HG02588 (cell line): Measurements from ENCODE around the gene EIPR1.

Experiments
- ATAC-seq: cut with Tn5 transposase; IDR thresholded peaks from one replicate; pipeline ENCODE4 v1.9.1; 2021; ENCODE audit warnings: mild to moderate bottlenecking, moderate library complexity; ENCODE audit not compliant: unreplicated experiment

The EIPR1 gene

DNA sequence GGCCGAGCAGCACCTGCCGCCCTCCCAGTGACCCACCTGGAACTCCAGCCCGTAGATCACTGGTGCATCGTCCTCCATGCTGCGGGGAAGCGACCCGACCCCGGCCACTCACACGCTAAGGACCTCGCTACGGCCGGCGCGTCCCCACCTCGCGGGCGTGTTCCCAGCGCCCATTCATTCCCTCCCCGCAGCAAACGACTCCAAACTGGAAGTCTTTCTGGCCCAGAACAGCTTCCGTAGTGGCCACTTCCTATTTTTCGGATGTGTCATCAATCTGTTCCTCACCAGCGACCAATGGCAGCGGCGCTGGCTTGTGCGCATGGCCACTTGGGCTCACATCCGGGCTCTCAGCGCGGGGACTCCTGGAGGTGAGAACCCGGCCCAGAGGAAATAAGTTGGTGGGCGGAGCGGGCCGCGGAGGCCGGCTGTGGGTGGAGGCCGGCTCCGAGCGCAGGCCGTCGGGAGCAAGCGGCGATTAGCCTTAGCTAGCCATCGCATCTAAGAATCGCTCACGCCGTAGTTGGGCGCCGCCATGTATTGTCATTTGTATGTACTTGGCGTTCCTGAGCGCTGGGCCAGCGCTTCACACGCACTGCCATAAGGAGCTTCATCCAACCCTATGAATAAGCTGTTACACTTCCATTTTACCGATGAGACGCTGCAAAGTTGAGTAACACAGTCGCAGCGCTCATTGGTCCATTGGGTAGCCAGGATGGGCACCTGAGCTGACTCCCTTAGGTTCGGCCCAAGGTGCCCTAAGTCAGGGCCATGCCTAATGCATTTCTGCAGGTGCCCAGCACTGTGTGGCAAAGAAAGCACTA is at the start of gene EIPR1:
Gene EIPR1, minus strand, starts transcription at position 207 of the 821 bp plus-strand sequence. Its CDS starts 129 bp downstream, at position 78.
- peak; percentile 78 for ATAC-seq

DNA sequence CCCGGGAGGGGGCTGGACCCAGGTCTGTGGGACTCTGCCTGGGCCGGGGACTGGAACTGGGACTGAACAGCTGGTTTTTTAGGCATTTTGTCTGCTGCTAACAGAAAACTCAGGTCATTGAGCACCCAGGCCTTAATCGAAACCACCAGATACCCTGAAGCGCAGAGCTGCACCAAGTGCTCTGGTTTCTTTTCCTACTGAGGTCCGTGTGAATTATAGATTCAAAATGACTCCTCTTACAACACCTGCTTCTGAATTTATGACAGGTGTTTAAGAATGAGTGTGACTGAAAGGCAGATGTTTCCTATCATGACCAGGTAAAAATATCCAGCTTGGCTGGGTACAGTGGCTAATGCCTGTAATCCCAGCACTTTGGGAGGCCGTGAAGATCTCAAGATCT is 49.7 kb upstream of the EIPR1 start:
- ATAC-seq = peak; percentile 35

DNA sequence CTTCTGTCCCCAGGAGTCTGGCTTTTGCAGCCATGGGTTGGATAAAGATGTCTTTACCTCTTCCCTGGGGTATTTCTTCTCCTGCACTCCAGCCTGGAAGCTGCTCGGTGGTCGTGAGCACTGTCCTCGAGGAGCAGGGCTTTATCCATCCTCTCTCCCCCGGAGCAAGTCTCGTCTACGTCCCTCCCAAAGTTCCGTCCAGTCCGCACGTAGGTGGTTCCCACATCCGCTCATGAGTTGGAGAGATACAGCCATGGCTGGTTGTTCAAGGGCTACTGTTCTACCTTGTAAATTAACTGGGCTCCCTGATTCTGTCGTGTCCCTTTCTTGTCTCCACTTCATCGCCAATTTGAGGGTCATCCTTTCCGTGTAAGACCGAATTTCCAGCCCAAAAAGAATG is 49.0 kb upstream of the EIPR1 start:
- ATAC-seq = no peak

DNA sequence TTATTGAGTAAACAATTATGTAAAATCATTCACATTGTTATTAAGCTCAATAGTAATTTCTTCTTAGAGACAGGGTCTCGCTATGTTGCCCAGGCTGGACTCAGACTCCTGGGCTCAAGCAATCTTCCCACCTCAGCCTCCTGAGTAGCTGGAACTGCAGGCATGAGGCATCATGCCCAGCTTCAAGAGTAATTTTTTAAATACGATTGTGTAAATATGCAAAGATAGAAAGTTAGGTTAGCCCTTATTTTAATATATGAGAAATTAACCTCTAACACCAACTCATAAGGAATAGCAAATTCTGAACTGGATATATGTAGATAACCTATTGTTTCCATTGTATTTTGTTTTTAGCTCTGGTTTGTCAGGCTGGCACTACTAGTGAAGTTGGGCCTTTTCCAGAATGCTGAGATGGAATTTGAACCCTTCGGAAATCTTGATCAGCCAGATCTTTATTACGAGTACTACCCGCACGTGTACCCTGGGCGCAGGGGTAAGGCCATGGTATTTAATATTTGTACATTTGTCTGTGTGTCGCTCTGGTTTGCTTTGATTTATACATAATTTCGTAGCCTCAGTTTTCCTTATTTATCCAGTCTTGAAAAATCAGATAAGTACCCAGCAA is 46.7 kb upstream of the EIPR1 start:
- no peak for ATAC-seq

DNA sequence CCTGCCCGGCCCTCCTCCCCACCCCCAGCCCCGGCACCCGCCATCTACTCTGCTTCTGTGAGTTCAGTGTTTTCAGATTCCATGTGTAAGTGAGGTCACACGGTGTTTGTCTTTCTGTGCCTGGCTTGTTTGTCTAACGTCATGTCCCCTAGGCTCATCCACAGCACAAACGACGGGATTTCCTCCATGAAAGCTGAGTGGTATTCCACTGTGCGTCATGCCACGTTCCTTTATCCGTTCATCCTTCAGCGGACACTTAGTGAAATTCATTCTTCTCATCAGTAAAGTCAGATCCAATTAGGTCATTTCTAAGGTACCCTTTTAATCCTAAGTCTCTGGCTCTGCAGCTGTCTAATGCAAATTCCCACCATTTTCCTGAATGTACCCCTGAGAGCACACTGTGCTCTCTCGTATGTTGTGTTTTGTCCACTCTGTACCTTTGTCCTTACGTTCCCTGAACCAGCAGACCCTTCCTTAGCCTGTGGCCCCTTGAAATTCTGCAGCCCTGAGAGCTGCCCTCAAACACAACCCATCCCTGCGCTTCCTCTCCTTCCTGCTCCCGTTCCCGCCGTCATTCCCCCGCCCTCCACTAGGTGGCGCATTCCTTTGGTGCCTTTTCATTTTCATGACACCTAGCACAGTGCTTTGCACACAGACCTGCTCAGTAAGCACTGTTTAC is 46.0 kb upstream of the EIPR1 start:
- ATAC-seq = no peak

DNA sequence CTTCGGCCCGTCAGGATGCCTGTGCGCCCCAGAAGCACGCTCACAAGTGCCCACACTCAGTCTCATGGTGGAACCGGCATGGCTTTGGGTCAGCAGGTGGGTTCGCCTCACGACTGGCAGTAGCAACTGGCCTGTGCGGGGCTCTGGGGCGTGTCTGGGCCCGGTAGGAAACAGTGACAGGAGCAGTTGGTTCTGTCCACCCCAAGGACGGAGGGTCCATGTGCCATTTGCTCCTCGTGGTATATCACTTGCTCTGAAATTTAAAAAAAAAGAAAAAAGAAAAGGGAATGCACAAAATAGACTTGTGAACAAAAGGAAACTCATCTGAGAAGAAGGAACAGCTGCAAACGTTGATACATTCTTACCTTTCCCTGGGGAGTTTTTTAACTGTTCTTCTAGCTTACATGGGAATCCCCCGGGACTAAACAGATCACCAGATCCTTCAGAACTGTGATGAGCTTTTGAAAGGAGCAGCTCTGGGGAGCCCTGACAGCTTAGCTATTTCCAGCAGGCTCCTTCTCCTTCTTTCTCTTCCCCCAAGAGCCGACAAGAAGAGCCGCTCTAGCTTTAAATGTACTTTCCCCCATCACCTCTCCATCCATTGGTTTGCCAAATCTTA is 44.7 kb upstream of the EIPR1 start:
- peak; percentile 55 for ATAC-seq

DNA sequence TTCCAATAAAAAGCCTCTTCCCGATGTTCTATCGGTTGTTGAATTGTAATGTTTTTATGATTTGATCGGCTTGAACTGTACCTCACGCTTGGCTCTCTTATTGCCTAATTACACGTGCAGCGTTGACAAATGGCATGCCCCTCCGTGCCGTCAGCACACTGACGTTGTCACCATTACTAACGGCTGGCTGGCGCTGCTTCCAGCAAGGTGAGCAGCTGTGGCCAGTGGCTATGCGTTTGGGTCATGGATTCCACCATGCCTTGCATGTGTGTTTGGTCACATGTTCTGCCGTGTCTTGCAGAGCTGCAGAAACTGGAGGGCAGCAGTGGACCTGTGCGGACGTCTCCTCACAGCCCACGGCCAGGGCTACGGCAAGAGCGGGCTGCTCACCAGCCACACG is 44.0 kb upstream of the EIPR1 start:
- no peak for ATAC-seq

DNA sequence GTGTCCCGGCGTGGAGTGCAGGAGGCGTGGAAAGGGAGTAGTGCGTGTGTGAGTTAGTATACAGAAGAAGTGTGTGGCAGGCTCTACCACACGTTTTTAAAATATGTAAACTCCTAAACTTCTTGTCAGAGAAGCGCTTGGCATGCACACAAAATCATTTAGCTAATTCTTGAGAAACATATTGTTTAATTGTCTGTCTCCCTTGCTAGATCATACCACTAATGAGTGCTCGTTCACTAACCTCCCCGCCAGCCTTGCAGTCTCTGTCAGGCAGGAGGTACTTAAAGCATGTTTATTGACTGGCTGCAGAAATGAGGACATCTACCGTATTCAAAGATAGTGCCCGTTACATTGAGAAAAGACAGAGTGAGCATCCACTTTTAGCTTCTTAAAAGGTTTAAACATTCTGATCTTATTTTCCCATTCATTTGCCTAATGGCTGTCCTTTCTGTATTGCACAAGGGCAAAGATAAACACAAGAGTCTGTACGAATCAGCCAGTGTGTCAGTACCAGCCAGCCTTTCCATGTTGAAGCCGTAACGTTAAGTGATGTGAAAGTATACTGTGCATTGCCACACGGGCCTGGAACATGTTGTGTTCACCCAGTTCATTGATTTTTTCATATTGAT is 43.3 kb upstream of the EIPR1 start:
- no peak for ATAC-seq

DNA sequence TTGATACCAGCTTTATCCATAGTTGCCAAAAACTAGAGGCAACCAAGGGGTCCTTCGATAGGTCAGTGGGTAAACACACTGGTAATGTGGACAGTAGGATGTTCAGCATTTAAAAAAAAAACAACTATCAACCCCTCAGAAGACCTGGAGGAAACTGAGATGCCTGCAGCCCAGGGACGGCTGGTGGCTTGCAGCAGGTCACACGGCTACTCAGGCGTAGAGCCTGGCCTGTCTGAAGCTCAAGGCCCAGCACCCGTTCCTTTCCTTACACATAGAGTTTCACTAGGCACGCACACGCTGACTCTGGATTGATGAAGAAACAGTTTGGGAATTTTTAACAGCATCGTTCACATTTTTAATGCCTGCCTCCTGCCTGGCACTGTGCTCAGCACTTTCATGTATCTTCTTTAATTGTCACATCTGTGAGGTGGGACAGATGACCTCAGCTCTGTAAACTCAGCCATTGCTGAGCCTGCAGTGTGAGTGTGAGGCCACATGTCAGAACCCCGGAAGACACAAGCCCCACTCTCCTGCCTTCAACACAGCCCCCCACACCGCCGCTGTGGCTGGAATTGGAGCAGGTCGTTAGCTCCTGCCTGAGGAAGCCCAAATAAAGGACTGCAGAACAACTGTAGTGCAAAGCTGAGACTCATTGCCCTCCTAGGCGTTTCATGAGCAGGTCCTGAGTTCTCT is 42.6 kb upstream of the EIPR1 start:
- no peak for ATAC-seq

DNA sequence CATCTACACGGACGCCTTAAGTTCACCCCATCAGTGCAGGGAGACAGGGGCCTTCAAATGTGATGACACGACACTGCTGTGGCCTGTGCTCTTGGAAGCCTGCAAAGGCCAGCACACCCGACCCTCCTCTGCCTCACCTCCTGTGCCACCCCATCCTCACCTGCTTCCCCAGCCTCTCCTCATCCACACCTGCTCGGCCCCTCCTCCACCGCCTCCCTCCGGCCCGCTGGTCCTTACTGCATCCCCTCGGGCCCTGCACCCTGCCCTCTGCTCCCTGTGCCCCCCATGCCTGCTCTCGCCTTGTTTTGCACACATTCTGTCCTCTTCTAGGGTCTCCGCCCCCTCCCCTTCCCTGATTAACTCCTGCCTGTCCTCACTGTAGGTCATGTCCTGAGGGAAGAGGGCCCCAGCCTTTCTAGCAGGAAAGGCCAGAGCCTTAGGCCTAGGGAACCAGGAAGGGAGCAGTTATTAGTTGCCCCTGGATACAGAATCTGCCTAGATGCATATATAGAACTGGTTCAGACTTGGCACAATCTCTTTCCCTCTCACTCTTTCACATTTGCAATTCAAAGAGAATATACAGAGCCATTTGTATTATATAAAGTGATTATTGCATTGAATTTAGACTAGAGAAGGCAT is 41.3 kb upstream of the EIPR1 start:
- ATAC-seq = no peak

DNA sequence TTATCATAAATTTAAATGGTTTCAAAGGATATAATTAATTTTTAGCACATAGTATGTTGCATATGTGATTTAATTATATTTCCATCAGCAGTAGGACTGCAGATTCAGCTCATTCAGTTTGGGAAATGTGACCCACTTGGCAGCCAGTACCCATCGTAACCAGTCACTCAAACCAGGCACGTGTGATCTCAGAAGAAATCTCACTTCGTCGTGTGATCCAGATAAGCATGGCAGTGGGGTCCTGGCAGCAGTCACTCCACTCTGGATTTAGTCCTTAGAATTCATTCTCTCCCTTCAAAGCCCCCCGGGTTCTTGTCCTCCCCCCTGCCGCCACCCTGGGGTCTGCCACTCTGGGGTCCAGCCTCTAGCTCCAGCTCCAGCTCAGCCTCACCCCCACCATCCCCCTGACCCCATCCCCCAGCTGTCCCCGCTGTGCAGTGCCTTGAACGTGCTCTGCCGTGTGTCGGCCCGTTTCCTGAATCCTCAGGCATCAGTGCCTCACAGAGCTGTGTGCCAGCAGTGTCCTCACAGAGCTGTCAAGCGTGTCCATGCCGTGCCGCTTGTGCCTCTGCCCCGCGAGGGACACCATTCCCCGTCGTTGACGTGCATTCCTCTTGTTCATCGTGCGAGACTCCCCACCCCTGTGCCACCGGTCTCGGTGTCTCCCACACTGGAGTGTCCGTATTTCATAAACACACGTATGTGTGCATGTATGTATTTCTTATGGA is 36.7 kb upstream of the EIPR1 start:
- no peak for ATAC-seq

DNA sequence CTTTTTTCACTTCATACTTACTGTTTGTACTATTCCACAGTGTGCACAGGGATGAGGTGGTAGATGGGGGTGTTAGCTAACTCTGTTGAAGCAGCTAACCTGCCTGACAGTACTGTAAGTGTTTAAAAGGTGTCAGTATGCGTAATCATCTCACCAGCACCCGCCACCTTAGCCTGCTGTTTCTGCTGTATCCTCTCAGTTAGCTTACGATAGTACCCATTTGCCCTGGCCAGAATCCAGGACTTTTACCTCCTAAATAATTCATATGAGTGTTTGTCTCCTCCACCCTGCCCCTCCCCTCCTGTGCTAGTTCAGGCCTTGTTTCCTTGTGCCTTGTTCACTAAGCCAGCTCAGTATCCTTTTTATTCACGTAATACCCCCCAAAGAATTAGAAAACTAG is 36.1 kb upstream of the EIPR1 start:
- ATAC-seq = no peak

DNA sequence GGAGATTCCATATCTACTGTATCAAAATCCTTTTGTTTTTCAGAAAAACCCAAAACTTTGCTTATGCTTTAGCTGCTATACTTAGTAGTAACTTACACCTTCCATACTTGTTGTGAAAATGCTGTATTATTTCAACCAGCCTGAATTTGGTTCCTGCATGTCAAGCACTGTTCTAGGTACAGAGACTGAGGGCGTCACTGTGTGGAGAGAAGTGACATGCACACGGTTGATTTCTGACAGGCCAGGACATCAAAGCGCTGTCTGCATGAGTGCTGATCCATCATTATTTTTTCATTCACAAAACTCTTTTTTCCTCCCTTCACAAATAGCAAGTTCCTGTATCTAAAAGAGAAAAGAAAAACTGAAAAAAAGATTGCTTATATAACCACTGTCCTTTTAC is 33.5 kb upstream of the EIPR1 start:
- ATAC-seq = no peak

DNA sequence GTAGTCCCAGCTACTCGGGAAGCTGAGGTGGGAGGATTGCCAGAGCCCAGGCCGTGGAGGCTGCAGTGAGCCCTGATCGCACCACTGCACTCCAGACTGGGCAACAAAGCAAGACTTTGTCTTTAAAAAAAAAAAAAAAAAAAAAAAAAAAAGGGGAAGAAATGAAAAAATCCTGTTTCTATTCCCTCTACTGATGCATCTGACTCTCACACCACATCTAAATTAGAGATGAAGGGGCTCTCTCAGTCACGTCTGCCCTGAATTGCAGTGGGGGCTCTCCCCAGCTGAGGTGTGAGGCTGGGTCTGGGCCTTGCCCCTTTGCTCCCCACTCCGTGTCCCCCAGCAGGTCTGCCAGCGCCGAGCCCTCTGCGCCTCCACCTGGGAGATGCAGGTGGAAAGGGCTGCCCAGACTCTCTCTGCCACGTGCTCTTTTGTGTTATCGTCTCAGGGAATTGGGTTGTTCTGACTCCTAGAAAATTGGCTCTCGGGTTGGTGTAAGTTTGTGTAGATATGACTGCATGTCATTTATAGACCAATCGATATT is 32.1 kb upstream of the EIPR1 start:
- no peak for ATAC-seq

DNA sequence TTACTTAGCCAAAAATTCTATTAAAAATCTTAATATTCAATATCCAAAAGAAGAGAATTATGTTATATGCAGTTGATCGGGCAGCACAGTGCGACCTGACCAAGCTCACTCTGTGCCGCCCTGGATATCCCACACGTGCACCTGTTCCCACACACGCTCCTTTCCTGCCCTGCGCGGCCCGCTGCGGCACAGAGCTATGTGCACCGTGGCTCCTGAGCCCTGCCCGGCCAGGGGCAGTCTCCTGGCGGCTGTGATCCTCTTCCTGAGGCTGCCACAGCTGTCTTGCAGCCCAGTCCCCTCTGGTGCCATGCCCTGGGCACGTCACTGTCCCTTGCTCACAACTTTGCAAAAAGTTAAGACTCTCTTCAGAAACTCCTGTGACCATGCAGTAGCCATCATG is 31.2 kb upstream of the EIPR1 start:
- no peak for ATAC-seq

DNA sequence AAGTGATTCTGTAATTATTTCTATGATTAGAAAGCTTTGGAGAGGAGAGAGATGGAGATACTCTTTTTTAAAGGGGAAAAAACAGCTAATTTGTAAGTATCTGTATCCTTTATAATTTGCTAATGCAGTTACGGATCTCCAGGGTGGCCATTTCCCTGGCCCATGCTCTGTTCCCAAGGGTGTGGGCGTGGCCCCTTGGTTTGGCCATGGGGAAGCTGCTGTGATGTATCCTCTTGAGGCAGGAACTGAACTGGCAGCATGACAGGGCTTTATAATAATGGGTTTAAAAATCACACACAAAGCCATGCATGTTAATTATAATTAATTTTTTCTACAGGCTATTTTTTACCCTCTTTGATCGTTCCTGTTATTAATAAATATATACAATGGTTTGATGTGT is 28.9 kb upstream of the EIPR1 start:
- no peak for ATAC-seq

DNA sequence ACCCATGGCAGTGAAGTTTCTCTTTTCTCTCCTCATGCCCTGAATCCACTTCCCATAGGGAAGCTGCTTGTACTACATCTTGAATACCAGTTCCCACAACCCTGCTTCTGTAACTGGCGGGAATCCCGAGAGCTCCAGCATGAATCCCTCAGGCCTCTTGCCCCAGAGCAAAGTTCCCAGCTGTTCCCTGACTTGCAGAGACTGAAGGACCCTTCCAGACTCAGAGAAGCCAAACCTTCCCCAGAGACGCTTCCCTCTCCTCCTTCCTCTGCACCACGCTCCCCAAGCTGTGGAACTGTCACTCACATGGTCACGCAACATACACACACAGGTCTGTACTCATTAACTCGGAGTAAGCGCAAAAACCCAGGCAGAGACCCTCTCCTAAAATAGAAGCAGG is 28.3 kb upstream of the EIPR1 start:
- ATAC-seq = no peak

DNA sequence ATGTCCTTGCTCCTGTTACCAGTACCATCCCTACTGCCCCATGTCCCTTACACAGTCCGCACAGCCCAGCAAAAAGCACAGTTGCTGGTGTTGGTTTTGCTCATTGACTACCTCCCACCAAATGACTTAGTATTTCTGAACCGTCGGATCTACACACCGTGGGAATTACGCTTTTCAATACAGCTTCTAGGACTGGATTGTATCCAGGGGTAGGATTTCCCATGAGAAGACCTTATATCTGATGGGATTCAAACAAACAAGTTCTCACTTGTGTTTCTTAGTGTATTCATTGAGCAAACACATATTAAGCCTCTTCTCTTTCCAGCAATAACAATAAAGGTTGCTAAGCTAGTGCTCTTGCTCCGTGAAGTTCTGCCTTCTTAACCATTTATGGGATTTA is 27.7 kb upstream of the EIPR1 start:
- ATAC-seq = no peak

DNA sequence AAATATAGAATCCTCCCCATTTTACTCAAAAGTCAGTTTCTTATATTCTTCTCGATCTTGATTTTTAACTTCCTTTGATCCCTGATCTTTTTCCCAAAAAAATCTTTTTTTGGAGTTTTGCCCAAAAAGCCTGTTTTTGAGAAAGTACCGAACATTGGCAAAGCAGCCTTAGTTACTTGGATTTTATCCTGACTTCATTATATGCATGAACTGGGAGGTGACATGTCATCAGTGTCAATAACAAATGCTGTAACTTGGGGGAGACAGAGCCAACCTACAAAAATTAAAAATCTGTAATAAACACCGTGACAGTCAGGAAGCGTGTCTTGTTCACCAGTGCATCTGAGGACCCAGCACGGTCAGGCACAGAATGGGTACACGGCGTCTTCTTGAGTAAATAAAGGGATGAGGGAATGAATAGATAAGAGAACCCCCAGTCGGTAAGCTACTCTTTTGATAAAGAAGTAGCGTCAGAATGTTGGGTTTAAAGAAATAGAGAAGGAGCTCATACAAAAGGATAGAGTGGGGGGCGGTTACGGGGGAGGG is 26.8 kb upstream of the EIPR1 start:
- no peak for ATAC-seq
